ENCODE data around the gene DEFB123. TPM values are rescaled to one million over a fixed set of nuclear protein-coding genes. Genes with fewer than 3 reads are reported as not detected.

The DEFB123 gene
- not detected for total RNA-seq
- not detected for polyA plus RNA-seq (ENCODE audit: insufficient read depth, low read depth, low replicate concordance)
- long read RNA-seq, donor 1, result 0 reads
- long read RNA-seq, donor 2, result 0 reads
- long read RNA-seq, donor 3, result 0 reads
- long read RNA-seq, donor 4, result 0 reads
- long read RNA-seq, donor 5, result 0 reads
- long read RNA-seq, donor 6, result 0 reads
- long read RNA-seq, donor 7, result 0 reads
- long read RNA-seq, donor 8, result 0 reads
- long read RNA-seq, donor 9, result 0 reads
- long read RNA-seq, donor 10, result 0 reads

DNA sequence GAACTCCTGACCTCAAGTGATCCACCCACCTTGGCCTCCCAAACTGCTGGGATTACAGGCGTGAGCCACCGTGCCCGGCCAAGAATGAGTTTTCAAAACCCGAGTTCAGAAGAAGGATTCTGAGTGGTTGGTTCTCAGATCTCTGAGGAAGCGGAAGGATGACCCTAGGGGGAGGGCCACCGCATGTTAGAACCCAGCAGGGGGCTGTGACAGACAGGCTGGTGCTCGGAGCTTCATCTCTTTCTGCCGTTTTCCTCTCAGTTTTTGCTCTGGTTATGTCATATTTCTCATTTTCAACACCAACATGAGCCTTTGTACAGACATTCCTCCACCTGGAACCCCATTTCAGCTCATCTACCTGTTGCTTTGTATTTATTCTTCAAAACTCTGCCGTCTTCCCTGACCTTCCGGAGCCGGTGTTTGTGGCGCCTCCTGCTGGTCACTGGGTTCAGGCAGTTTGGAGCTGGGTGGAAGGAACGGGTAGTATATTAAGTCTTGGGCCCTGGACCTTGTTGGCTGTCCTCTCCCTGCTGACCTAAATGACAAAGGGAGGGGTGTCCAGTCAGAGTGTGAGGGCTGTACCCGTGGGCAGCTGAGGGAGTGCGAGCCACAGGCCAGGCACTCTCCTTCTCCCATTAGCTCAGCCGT lies at the start of gene DEFB123:
TSS of gene DEFB123 (plus strand) at position 621 of the 648 bp plus-strand sequence. CDS start 67 bp downstream, outside the sequence.
- FAIRE-seq (no peak), DNase-seq (no peak)
- H3K4me3 ChIP-seq (ENCODE audit: low read length in 3 of 3), result no peak within 1 kb of the TSS
- no peaks in the 10 kb centered on the region for H3K9me3 ChIP-seq (ENCODE audit: control insufficient read depth in 2 of 3, insufficient read depth in 1 of 3, low read length in 3 of 3)
- no peaks in the 10 kb centered on the region for H3K36me3 ChIP-seq (ENCODE audit: control insufficient read depth in 2 of 3, insufficient read depth in 3 of 3, low read length in 3 of 3)
- H3K27ac ChIP-seq (ENCODE audit: low read depth in 2 of 2, low read length in 2 of 2), result no peak within 1 kb of the TSS
- H3K9ac ChIP-seq (ENCODE audit: low read length in 3 of 3), result no peak within 1 kb of the TSS
- no peaks in the 10 kb centered on the region for H3K4me1 ChIP-seq (ENCODE audit: control insufficient read depth in 2 of 3, insufficient read depth in 2 of 3, low read depth in 1 of 3, low read length in 3 of 3)
- TF ChIP-seq, protein P1, sequence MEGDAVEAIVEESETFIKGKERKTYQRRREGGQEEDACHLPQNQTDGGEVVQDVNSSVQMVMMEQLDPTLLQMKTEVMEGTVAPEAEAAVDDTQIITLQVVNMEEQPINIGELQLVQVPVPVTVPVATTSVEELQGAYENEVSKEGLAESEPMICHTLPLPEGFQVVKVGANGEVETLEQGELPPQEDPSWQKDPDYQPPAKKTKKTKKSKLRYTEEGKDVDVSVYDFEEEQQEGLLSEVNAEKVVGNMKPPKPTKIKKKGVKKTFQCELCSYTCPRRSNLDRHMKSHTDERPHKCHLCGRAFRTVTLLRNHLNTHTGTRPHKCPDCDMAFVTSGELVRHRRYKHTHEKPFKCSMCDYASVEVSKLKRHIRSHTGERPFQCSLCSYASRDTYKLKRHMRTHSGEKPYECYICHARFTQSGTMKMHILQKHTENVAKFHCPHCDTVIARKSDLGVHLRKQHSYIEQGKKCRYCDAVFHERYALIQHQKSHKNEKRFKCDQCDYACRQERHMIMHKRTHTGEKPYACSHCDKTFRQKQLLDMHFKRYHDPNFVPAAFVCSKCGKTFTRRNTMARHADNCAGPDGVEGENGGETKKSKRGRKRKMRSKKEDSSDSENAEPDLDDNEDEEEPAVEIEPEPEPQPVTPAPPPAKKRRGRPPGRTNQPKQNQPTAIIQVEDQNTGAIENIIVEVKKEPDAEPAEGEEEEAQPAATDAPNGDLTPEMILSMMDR (IDR thresholded peaks at IDR 0.05; ENCODE audit: borderline replicate concordance, extremely low read depth, insufficient read depth), result no peak
- no peaks in the 10 kb centered on the region for H3K27me3 ChIP-seq (ENCODE audit: control insufficient read depth, insufficient read depth, low read length)
- intact Hi-C loops (cut with DNase I), result no loop called here

DNA sequence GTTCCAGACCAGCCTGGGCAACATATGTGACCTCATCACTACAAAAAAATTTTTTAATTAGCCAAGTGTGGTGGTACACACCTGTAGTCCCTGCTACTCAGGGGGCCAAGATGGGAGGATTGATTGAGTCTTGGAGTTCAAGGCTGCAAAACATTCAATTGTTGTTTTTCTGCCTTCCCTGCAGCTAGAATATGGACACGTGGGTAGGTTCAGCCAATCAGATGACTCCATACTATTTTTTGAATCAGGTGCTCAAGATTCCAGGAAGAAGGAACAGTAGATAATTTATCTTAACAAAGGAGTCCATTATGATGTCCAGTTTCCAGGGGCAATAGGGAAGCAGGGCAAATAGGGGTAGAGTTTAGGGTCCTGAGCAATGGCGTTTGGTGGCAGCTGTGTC lies 47.6 kb upstream of the DEFB123 start:
- TF ChIP-seq, protein P1 (IDR thresholded peaks at IDR 0.05; ENCODE audit: borderline replicate concordance, extremely low read depth, insufficient read depth), result no peak
- Histone ChIP-seq H3K36me3 (ENCODE audit: control insufficient read depth in 2 of 3, insufficient read depth in 3 of 3, low read length in 3 of 3) (no peaks in the 10 kb centered on the region), H3K9me3 (ENCODE audit: control insufficient read depth in 2 of 3, insufficient read depth in 1 of 3, low read length in 3 of 3) (no peaks in the 10 kb centered on the region), H3K4me1 (ENCODE audit: control insufficient read depth in 2 of 3, insufficient read depth in 2 of 3, low read depth in 1 of 3, low read length in 3 of 3) (no peaks in the 10 kb centered on the region), H3K27me3 (ENCODE audit: control insufficient read depth, insufficient read depth, low read length) (no peaks in the 10 kb centered on the region), H3K4me3 (ENCODE audit: low read length in 3 of 3) (no peak overlapping the region), H3K9ac (ENCODE audit: low read length in 3 of 3) (no peak overlapping the region), H3K27ac (ENCODE audit: low read depth in 2 of 2, low read length in 2 of 2) (no peak overlapping the region)
- FAIRE-seq (no peak), DNase-seq (no peak)
- intact Hi-C loops (cut with DNase I), result no loop called here

- intact Hi-C loops (cut with DNase I), result no loop called here
- FAIRE-seq, result no peak
- no peak overlapping the region for H3K27ac ChIP-seq (ENCODE audit: low read depth in 2 of 2, low read length in 2 of 2)
These were observed 45.5 kb upstream of the DEFB123 start for GRCh38 chr20:31394900-31395299.

More at GRCh38 chr20:31394900-31395299, 45.5 kb upstream of the DEFB123 start:
- Histone ChIP-seq H3K9ac (ENCODE audit: low read length in 3 of 3) (no peak overlapping the region), H3K4me3 (ENCODE audit: low read length in 3 of 3) (no peak overlapping the region), H3K9me3 (ENCODE audit: control insufficient read depth in 2 of 3, insufficient read depth in 1 of 3, low read length in 3 of 3) (no peaks in the 10 kb centered on the region), H3K4me1 (ENCODE audit: control insufficient read depth in 2 of 3, insufficient read depth in 2 of 3, low read depth in 1 of 3, low read length in 3 of 3) (no peaks in the 10 kb centered on the region), H3K27me3 (ENCODE audit: control insufficient read depth, insufficient read depth, low read length) (no peaks in the 10 kb centered on the region), H3K36me3 (ENCODE audit: control insufficient read depth in 2 of 3, insufficient read depth in 3 of 3, low read length in 3 of 3) (no peaks in the 10 kb centered on the region)
- no peak for DNase-seq
- TF ChIP-seq, protein P1 (IDR thresholded peaks at IDR 0.05; ENCODE audit: borderline replicate concordance, extremely low read depth, insufficient read depth), result no peak

All from kidney (tissue), 22 donors.